GM12872 (cell line): ENCODE data around the gene LMOD1.
A peak's percentile ranks its signal among the peaks of the same experiment; 100 is the strongest.

Source experiments
- TF ChIP-seq, protein P1 (sequence below): IDR thresholded peaks from 3 replicates; pipeline ENCODE4 v1.5.1; 2011; ENCODE audit warnings: low read depth, mild to moderate bottlenecking, low read length, moderate library complexity; ENCODE audit not compliant: insufficient read depth

LMOD1 gene

DNA sequence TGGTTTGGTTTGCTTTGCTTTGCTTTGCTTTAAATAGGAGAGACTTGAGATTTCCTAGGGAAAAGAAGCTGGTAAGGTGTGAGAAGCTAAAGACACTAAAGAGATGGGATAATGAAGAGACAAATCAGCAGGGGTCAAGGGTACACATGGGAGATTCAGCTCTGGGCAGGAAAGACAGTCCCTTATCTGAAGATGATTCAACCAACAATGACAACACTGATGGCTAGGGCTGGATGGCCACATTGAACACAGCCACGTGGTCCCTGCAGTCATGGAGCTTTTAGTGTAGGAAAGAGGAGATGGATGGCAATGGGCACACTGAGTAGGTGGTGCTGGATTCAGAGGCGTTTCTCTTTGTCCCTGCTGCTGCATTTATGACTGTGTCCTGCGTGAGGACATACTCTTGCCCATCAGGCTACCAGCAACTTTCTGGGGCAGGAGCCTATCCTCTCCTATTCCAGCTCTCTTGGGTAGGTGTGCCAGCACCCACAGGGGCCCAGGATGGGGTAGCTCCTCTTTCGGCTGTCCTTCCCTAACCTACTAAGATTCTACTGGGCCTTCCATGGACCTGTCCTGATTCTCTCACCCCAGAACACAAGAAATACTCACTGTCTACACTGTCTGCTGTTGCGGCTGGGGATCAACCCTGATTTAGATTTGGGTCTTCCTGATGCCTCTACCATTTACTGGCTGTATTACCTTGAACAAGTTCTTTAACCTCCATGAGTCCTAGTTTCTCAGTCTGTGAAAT is 59.1 kb downstream of the LMOD1 start:
- TF ChIP-seq, protein P1, sequence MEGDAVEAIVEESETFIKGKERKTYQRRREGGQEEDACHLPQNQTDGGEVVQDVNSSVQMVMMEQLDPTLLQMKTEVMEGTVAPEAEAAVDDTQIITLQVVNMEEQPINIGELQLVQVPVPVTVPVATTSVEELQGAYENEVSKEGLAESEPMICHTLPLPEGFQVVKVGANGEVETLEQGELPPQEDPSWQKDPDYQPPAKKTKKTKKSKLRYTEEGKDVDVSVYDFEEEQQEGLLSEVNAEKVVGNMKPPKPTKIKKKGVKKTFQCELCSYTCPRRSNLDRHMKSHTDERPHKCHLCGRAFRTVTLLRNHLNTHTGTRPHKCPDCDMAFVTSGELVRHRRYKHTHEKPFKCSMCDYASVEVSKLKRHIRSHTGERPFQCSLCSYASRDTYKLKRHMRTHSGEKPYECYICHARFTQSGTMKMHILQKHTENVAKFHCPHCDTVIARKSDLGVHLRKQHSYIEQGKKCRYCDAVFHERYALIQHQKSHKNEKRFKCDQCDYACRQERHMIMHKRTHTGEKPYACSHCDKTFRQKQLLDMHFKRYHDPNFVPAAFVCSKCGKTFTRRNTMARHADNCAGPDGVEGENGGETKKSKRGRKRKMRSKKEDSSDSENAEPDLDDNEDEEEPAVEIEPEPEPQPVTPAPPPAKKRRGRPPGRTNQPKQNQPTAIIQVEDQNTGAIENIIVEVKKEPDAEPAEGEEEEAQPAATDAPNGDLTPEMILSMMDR = no peak

DNA sequence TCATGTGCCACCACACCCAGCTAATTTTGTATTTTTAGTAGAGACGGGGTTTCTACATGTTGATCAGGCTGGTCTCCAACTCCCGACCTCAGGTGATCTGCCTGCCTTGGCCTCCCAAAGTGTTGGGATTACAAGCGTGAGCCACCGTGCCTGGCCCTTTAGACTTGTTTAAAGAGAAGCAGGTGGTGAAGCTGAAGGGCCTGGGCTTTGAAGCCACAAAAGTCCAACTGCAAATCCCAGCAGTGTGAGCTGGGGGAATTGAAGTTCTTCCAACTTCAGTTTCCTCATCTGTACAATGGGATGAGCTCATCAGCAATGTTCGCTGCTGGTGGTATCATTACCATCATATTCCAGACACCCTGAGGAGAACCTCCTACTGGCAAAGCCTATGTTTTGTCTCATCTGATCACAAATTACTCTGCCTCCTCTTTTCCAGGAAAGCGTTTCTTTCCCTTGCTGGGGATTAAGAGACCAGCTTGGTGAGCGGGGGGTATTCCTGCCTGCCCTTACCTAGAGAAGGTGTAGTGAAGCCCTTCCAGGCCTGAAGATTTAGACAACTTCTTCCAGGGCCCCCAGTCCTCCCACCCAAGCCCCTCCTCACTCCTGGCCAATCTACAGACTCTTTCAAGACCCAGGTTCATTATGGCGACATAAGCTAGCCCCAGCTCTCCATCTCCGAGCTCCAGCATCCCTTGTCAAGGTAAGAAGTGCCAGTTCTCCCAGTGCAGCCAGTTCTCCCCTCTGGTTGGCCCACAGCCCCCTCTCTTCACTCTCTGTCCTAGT is 60.1 kb downstream of the LMOD1 start:
- TF ChIP-seq, protein P1 = no peak

DNA sequence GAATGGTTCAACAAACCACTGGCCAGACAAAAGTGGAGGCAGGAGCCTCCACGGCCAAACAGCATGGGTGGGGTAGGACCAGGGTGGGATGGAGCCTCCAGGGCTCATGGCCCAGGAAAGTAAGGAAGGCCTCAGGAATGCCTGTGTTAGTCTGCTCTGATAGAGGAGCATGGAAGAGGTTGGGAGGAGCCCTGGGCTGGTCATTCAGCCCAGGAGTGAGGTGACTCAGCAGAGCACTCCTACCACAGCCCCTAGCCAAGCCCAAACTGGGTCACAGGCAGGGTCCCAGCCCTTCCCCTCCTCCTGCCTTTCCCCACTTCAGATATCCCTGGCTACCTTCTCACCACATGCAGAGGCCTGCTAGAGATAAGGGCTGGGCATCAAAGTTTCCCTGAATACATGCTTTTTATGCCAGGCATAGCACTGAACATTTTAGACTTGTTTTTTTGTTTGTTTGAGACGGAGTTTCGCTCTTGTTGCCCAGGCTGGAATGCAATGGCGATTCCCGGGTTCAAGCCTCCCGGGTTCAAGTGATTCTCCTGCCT is 60.7 kb downstream of the LMOD1 start:
- TF ChIP-seq, protein P1 = no peak

DNA sequence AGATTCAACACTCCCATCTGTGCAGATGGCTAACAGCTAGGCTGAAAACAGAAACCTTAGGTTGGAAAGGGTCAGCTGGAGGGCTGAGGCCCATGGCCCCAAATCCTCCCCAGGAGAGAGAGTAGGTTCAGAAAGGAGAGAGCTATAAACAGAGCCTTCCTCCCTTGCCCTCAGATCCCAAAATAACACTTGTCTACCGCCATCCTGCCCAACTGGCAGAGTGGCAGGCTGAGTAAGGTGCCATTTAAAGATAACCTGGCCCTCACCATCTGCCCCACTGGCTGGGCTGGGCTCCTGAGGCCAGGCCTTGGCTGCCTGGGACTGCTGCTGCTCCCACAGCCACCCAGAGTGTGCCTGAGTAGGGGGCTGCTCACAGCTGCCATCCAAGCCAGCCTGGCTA is 61.9 kb downstream of the LMOD1 start:
- TF ChIP-seq, protein P1 = no peak

DNA sequence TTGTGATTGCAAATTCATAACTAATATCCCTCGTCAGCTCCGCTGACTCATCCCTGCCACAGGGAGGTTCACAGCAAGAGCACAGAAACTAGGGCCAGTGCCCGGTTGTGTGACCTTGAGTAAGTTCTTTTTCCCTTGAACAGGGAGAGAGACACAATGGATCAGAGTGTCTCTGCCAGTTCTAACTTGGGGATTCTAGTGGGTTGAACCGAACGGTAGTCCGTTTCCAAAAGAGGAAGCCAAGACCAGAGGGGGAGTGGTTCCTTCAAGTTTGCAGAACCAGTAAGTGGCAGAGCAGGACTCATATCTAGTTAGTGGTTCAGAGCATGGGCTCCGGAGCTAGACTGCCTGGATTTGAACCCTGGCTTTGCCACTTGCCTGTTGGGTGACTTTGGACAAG is 62.6 kb downstream of the LMOD1 start:
- TF ChIP-seq, protein P1 = no peak

DNA sequence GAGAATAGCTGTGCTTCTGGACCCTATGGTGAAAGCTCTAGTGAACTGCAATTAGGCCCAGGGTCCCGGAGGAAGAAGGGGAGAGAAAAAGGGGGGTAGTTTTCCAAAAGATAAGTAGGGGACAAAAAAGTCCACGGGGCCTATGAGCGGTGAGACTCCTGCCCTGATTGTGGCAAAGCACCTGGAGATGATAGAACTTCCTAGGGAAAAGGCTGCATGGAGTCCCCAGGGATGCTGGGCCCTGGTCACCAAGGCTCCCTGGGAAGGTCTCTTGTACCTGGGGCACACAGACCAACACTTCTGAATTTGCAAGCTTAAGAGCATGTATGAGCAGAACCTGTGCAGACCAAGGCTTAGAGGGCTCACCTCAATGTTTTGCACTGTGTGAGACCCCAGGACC is 63.1 kb downstream of the LMOD1 start:
- TF ChIP-seq, protein P1 = no peak

DNA sequence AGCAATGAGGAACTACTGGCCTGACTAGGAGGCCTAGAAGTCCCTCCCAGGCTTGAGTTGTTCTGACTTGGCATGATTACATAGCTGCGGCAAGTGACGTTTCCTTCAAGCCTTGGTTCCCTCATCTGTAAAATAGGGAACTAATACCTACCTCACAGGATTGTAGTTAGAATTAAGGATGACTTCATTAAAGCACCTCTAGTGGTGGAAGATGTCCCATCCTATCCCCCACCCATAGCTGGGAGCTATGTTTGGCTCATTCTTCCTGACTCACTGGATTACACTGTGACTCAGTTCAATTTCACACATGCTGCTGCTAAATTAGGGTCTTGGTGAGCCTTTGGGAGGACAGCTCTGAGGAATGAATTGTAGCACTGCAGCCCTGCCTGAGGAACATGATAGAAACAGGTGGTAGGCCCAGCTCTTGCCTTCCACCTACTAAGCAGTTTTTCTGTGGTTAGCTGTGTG is 63.6 kb downstream of the LMOD1 start:
- TF ChIP-seq, protein P1 = peak; percentile 21; the same call in 1 of the 3 replicates
